ENCODE results near the gene HPCA. TPM values are rescaled to one million over a fixed set of nuclear protein-coding genes. Genes with fewer than 3 reads are reported as not detected.

HPCA gene
- total and polyA plus RNA-seq, 2 of the 13 experiments (the other 11 are each of a cell fraction or from before 2014, with no cell fraction given), result not detected

DNA sequence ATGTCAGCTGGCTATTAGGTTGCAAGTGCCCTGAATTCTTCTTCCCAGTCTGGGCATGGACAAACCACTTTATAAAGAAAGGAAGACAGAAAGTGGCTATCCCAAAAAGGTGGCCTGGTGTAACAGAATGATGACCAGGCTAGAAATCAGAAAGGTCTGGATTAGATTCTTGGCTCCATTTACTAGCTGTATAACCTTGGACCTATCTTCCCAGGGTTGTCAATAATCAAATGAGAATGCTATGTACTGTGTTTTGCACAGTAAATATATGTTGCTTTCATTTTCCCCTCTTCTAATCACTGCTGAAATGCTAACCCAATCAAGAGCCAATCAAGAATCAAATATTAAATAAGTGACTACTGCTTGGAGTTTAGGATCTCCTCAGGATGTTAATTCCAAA, 57.9 kb downstream of the HPCA start:
- Histone ChIP-seq H3K27ac (ENCODE audit: extremely low read length, insufficient read depth, low read length) (no peak overlapping the region), H2AFZ (ENCODE audit: low read length) (no peak overlapping the region), H3K4me2 (ENCODE audit: low read depth, low read length) (no peak overlapping the region), H3K4me1 (ENCODE audit: insufficient read depth, low read length) (peaks cover 36% of the 10 kb centered on the region), H3K27me3 (ENCODE audit: control insufficient read depth in 1 of 2, insufficient read depth in 2 of 2, low read length in 2 of 2) (no peaks in the 10 kb centered on the region), H3K9ac (ENCODE audit: insufficient read depth, low read depth, low read length) (no peak overlapping the region), H3K9me3 (ENCODE audit: low read length) (no peaks in the 10 kb centered on the region), H4K20me1 (ENCODE audit: insufficient read depth, low read length) (no peaks in the 10 kb centered on the region), H3K4me3 (replicated peaks in 1 of 3; ENCODE audit: insufficient read depth in 1 of 3, low read depth in 2 of 3, low read length in 3 of 3) (no peak overlapping the region), H3K79me2 (ENCODE audit: insufficient read depth, low read length) (peaks cover 6% of the 10 kb centered on the region), H3K36me3 (replicated peaks in 1 of 2; ENCODE audit: control insufficient read depth in 1 of 2, insufficient read depth in 2 of 2, low read length in 2 of 2) (peaks cover 17 to 79% of the 10 kb centered on the region in 2 experiments)
- DNase-seq (ENCODE audit: low spot score), result no peak
- ChIA-PET POLR2A (interaction anchor here (0.9 kb wide), 1 partner anchor 28 kb away, joined by 3 read pairs; no protein-coding TSS in a partner anchor), CTCF (ENCODE audit: low intra/inter-chr PET ratio, low total read pairs) (no interaction called here)
- intact Hi-C loops (cut with micrococcal nuclease; ENCODE audit: unreplicated experiment), result no loop called here
- TF ChIP-seq ZNF256 (CRISPR knock-in tag; conservative IDR thresholded peaks at IDR 0.05), result no peak
- TF ChIP-seq ZNF451 (CRISPR knock-in tag; IDR thresholded peaks at IDR 0.05), result no peak
- ATAC-seq, result no peak
- in situ Hi-C loops (cut with HindIII; ENCODE audit: extremely low pct_ligation_motif_present, low pct_unique_long_range_greater_than_20kb), result no loop called here
- no TSS peak for BruUV-seq (replicated peaks)
- no peak for FAIRE-seq

Other genes starting within 250 kb of the HPCA start
- 84.8 and 98.0 TPM in 2 replicates for gene ZBTB8OS, start 235.9 kb upstream of the HPCA start, total RNA-seq (2016; rRNA removed; fragmentation: Illumina TruSeq; extraction: Trizol)
- 43.2 and 57.7 TPM in 2 replicates for gene ZBTB8OS, start 235.9 kb upstream of the HPCA start, polyA plus RNA-seq (2011; rRNA removed)
- 166 and 305 TPM in 2 replicates for gene RBBP4, start 235.3 kb upstream of the HPCA start, total RNA-seq (2016; rRNA removed; fragmentation: Illumina TruSeq; extraction: Trizol)
- 56.3 and 64.4 TPM in 2 replicates for gene RBBP4, start 235.3 kb upstream of the HPCA start, polyA plus RNA-seq (2011; rRNA removed)
- 5.4 and 7.2 TPM in 2 replicates for gene SYNC, start 183.7 kb upstream of the HPCA start, total RNA-seq (2016; rRNA removed; fragmentation: Illumina TruSeq; extraction: Trizol)
- gene SYNC, start 183.7 kb upstream of the HPCA start, polyA plus RNA-seq (2011; rRNA removed), result 2.1 and 2.4 TPM in 2 replicates
- gene YARS1, start 69.1 kb upstream of the HPCA start, total RNA-seq (2016; rRNA removed; fragmentation: Illumina TruSeq; extraction: Trizol), result 102 and 113 TPM in 2 replicates
- gene YARS1, start 69.1 kb upstream of the HPCA start, polyA plus RNA-seq (2011; rRNA removed), result 50.1 and 52.2 TPM in 2 replicates
- gene S100PBP, start 68.8 kb upstream of the HPCA start, total RNA-seq (2016; rRNA removed; fragmentation: Illumina TruSeq; extraction: Trizol), result 26.1 and 28.4 TPM in 2 replicates
- gene S100PBP, start 68.8 kb upstream of the HPCA start, polyA plus RNA-seq (2011; rRNA removed), result 17.9 and 20.4 TPM in 2 replicates
- gene FNDC5, start 15.6 kb upstream of the HPCA start, total RNA-seq (2016; rRNA removed; fragmentation: Illumina TruSeq; extraction: Trizol), result 1.6 and 3.1 TPM in 2 replicates
- gene FNDC5, start 15.6 kb upstream of the HPCA start, polyA plus RNA-seq (2011; rRNA removed), result 1.0 and 1.4 TPM in 2 replicates
- gene TMEM54, start 14.9 kb downstream of the HPCA start, total RNA-seq (2016; rRNA removed; fragmentation: Illumina TruSeq; extraction: Trizol), result 0.76 and 2.5 TPM in 2 replicates
- gene TMEM54, start 14.9 kb downstream of the HPCA start, polyA plus RNA-seq (2011; rRNA removed), result 2.9 and 4.0 TPM in 2 replicates
- gene RNF19B, start 78.3 kb downstream of the HPCA start, total RNA-seq (2016; rRNA removed; fragmentation: Illumina TruSeq; extraction: Trizol), result 15.3 and 16.3 TPM in 2 replicates
- 20.9 and 22.5 TPM in 2 replicates for gene RNF19B, start 78.3 kb downstream of the HPCA start, polyA plus RNA-seq (2011; rRNA removed)
- 188 and 241 TPM in 2 replicates for gene AK2, start 150.4 kb downstream of the HPCA start, total RNA-seq (2016; rRNA removed; fragmentation: Illumina TruSeq; extraction: Trizol)
- gene AK2, start 150.4 kb downstream of the HPCA start, polyA plus RNA-seq (2011; rRNA removed), result 163 and 170 TPM in 2 replicates
- gene AZIN2, start 194.7 kb downstream of the HPCA start, total RNA-seq (2016; rRNA removed; fragmentation: Illumina TruSeq; extraction: Trizol), result 1.5 and 1.7 TPM in 2 replicates
- gene AZIN2, start 194.7 kb downstream of the HPCA start, polyA plus RNA-seq (2011; rRNA removed), result 3.5 and 5.7 TPM in 2 replicates